Testis (tissue), 2 donors: Measurements from ENCODE around the gene PCNT.

Source experiments
- POLR2A ChIP-seq: fragments of 450-650 bp; IDR thresholded peaks from one replicate; pipeline ENCODE4 v1.6.1; 2017; ENCODE audit warnings: antibody characterized with exemption, mild to moderate bottlenecking, moderate library complexity
- TF ChIP-seq, protein P1 (sequence below), 3 experiments: fragments of 450-650 bp in 2 of 3; fragments of 200-600 bp in 1 of 3; sonication (generic) in 1 of 3; IDR thresholded peaks; one replicate each; pipeline ENCODE4 v1.5.1; 2016 to 2019; ENCODE audit warnings: antibody characterized with exemption in 3 of 3, mild to moderate bottlenecking in 2 of 3, moderate library complexity in 1 of 3

- TF ChIP-seq, protein P1, sequence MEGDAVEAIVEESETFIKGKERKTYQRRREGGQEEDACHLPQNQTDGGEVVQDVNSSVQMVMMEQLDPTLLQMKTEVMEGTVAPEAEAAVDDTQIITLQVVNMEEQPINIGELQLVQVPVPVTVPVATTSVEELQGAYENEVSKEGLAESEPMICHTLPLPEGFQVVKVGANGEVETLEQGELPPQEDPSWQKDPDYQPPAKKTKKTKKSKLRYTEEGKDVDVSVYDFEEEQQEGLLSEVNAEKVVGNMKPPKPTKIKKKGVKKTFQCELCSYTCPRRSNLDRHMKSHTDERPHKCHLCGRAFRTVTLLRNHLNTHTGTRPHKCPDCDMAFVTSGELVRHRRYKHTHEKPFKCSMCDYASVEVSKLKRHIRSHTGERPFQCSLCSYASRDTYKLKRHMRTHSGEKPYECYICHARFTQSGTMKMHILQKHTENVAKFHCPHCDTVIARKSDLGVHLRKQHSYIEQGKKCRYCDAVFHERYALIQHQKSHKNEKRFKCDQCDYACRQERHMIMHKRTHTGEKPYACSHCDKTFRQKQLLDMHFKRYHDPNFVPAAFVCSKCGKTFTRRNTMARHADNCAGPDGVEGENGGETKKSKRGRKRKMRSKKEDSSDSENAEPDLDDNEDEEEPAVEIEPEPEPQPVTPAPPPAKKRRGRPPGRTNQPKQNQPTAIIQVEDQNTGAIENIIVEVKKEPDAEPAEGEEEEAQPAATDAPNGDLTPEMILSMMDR (IDR thresholded peaks at IDR 0.05), result no peak
- no peak for TF ChIP-seq POLR2A
Observed at GRCh38 chr21:46478910-46479309, 155.0 kb downstream of the PCNT start.
